Measurements from ENCODE around the gene RUNX1. TPM values are rescaled to one million over a fixed set of nuclear protein-coding genes. Genes with fewer than 3 reads are reported as not detected.

The RUNX1 gene
- total RNA-seq, 4 donors from 2014 or later, result 2.9 to 18.7 (median 7.7) TPM

DNA sequence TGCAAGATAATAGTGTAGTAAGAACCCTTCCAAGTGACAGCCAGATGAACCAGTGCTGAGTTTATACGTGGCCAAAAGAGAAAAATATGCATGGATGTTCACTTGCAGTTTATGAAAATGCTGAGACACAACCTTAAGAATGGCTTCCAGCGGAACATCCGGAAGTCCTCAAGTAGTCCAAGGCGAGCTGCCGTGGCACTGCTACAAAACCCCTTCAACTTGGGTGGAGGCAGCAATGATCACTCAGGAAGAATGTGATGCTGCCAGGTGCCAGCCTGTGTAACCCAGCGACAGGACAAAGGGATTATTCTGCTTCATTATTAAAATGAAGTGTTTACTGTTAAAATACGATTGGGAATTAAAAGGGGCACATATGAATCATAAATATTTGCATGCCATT, 179.6 kb downstream of the RUNX1 start:
- WGBS, 2 donors, result 60 to 66% methylated on average over 7 of the region's 7 CpGs
- no peak overlapping the region for H3K4me3 ChIP-seq (replicated peaks in 1 of 3)
- no peak overlapping the region for H3K27ac ChIP-seq
- no peaks in the 10 kb centered on the region for H3K36me3 ChIP-seq
- peaks cover 10 to 33% of the 10 kb centered on the region in 2 donors for H3K4me1 ChIP-seq
- intact Hi-C loops (cut with DNase I), result no loop called here
- H3K9me3 ChIP-seq, result no peaks in the 10 kb centered on the region
- TF ChIP-seq, protein P1, sequence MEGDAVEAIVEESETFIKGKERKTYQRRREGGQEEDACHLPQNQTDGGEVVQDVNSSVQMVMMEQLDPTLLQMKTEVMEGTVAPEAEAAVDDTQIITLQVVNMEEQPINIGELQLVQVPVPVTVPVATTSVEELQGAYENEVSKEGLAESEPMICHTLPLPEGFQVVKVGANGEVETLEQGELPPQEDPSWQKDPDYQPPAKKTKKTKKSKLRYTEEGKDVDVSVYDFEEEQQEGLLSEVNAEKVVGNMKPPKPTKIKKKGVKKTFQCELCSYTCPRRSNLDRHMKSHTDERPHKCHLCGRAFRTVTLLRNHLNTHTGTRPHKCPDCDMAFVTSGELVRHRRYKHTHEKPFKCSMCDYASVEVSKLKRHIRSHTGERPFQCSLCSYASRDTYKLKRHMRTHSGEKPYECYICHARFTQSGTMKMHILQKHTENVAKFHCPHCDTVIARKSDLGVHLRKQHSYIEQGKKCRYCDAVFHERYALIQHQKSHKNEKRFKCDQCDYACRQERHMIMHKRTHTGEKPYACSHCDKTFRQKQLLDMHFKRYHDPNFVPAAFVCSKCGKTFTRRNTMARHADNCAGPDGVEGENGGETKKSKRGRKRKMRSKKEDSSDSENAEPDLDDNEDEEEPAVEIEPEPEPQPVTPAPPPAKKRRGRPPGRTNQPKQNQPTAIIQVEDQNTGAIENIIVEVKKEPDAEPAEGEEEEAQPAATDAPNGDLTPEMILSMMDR (IDR thresholded peaks at IDR 0.05), result no peak
- no peak for TF ChIP-seq POLR2A (IDR thresholded peaks at IDR 0.05)
- peak in 1 of 2 donors; percentile 39 for DNase-seq
- no peaks in the 10 kb centered on the region for H3K27me3 ChIP-seq

DNA sequence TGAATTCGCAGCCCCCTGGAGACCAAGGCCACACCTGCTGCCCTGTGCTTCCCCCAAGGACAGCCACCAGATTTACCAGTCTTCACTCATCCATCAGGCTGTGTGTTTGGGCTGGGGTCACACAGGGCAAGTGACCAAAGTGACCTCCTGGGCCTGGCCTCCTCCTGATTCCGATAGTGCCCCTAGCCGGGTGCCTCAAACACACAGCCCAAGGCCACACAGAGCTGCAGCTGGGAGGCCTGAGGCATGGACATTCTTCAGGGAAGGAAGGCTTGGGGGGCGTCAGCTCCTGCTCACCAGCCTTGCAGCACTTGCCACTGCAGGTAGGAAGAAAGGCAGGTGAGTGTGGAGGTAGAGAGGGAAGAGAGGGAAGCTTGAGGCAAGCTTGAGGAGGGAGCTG, 181.3 kb downstream of the RUNX1 start:
- Histone ChIP-seq H3K4me1 (peaks cover 19 to 38% of the 10 kb centered on the region in 2 donors), H3K9me3 (no peaks in the 10 kb centered on the region), H3K27me3 (no peaks in the 10 kb centered on the region), H3K4me3 (replicated peaks in 1 of 3) (no peak overlapping the region), H3K36me3 (no peaks in the 10 kb centered on the region), H3K27ac (no peak overlapping the region)
- intact Hi-C loops (cut with DNase I), result no loop called here
- WGBS, 2 donors, result 88 to 95% methylated on average over 3 to 4 of the region's 4 CpGs
- no peak for DNase-seq
- TF ChIP-seq, protein P1 (IDR thresholded peaks at IDR 0.05), result no peak
- no peak for TF ChIP-seq POLR2A (IDR thresholded peaks at IDR 0.05)

DNA sequence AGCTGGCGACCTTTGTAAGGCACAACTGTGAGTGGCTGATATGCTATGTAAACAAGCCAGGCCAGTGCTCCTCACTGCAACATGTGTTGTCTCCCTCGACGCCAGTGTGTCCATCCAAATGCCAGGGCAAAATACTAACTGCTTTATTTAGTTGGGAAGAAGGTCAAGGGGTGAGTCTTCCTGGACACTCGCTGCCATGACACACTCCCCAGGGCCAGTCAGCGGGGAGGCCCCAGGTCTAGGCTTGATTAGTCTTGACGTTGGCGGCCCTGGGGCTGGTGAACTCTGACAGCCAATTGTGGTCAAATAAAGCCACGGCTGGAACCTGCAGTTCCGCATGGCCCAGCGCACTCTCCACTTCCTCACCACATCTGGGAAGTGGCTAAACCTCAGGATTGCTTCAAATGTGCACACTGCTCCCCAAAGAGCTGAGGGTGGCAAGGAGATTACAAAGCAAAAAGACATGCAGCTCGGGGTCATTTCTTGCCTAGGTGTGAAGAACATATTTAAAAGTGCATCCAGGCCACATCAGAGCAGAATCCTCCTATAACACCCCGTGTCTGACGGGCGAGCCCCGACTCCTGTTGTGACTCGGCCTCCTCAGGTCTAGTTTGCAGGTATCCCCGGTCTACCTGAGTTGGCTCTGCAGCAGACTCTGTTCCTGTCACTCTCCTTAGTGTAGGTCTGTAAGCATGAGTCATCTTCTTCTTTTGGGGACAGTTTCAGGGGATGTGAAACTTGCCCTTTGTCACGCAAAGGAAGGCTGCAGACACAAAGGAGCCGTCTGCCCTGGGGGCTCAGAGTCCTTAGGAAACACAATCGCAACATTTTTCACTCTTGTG, 183.5 kb downstream of the RUNX1 start:
- Histone ChIP-seq H3K4me1 (peaks cover 19 to 37% of the 10 kb centered on the region in 2 donors), H3K27me3 (no peaks in the 10 kb centered on the region), H3K27ac (peak overlapping the region in 1 of 3 donors; percentile 94), H3K4me3 (replicated peaks in 1 of 3) (no peak overlapping the region), H3K9me3 (no peaks in the 10 kb centered on the region), H3K36me3 (no peaks in the 10 kb centered on the region)
- intact Hi-C loops (cut with DNase I), result no loop called here
- no peak for TF ChIP-seq POLR2A (IDR thresholded peaks at IDR 0.05)
- TF ChIP-seq, protein P1 (IDR thresholded peaks at IDR 0.05), result no peak
- peak; percentile 27 to 39 for DNase-seq
- WGBS, 2 donors, result 78 to 85% methylated on average over 12 to 18 of the region's 20 CpGs

DNA sequence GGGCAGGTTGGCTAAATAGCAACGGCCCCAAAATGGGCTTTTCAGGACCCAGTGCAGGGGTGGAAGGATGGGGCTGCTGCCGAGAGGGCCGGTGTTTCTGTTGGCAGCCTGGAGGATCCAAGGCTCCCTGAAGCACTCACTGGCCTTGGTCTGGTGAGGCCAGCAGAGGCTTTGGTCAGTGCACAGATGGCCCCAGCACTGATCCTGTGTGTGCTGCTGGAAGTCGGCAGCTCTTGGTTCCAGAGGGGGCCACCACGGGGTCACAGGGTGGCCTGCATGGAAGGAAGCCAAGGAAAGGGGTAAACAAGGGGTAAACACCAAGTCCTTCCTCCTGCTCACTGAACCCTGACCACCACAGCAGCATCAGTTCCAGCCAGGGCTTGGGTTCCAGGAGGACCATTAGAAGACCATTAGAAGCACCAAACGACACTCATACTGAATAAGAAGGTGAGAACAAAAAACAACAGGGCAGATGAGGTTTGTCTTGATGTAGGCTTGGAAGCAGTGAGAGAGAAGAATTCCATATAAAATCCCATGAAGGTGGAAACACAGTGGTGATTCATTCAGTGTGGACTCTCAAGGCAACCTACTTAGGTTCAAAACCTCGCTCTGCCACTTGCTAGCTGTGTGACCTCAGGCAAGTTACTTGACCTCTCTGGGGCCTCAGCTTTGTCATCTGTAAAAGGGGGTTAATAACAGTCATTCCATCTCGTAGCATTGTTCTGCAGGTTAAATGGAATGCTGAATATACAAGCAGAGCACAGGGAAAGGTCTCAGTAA, 184.5 kb downstream of the RUNX1 start:
- DNase-seq, result no peak
- no peaks in the 10 kb centered on the region for H3K36me3 ChIP-seq
- 37 to 63% methylated on average over 6 to 8 of the region's 8 CpGs for WGBS, 2 donors
- no peaks in the 10 kb centered on the region for H3K27me3 ChIP-seq
- intact Hi-C loops (cut with DNase I), result no loop called here
- H3K27ac ChIP-seq, result peak overlapping the region; percentile 57 to 94 (median 85)
- no peaks in the 10 kb centered on the region for H3K9me3 ChIP-seq
- no peak overlapping the region for H3K4me3 ChIP-seq (replicated peaks in 1 of 3)
- H3K4me1 ChIP-seq, result peaks cover 19 to 26% of the 10 kb centered on the region in 2 donors
- TF ChIP-seq, protein P1 (IDR thresholded peaks at IDR 0.05), result no peak
- no peak for TF ChIP-seq POLR2A (IDR thresholded peaks at IDR 0.05)
